Measurements from ENCODE around the gene SCOC. TPM values are rescaled to one million over a fixed set of nuclear protein-coding genes. Genes with fewer than 3 reads are reported as not detected.

Gene SCOC
- total and polyA plus RNA-seq, 2 of the 4 experiments (the other 2 are of a cell fraction): 12.9 to 33.2 TPM

- ChIA-PET POLR2A (ENCODE audit: unreplicated experiment) (no interaction called here), CTCF (no interaction called here)
- in situ Hi-C loops (cut with MboI; ENCODE audit: low sequenced_read_pairs): no loop called here
- DNase-seq (no peak), ATAC-seq (ENCODE audit: low read depth) (no peak)
- Histone ChIP-seq H3K4me3 (ENCODE audit: insufficient read depth, low read depth, low read length) (no peak overlapping the region), H3K4ac (ENCODE audit: low read depth, low read length) (no peak overlapping the region), H3K27ac (ENCODE audit: insufficient read depth, low read length) (no peak overlapping the region), H2AK5ac (ENCODE audit: low read depth, low read length) (no peak overlapping the region), H3K9me3 (ENCODE audit: control insufficient read depth, insufficient read depth, low read length) (no peaks in the 10 kb centered on the region), H2AFZ (replicated peaks; ENCODE audit: low read length, poor library complexity) (no peak overlapping the region), H4K20me1 (ENCODE audit: insufficient read depth, low read length) (no peaks in the 10 kb centered on the region), H3K27me3 (ENCODE audit: control insufficient read depth, insufficient read depth, low read length) (peaks cover 3% of the 10 kb centered on the region), H2BK5ac (ENCODE audit: low read depth, low read length, poor library complexity, severe bottlenecking) (no peak overlapping the region), H2AK9ac (replicated peaks; ENCODE audit: low read depth, low read length, poor library complexity) (no peak overlapping the region), H3K4me1 (ENCODE audit: control insufficient read depth, insufficient read depth, low read length) (peaks cover 5% of the 10 kb centered on the region), H3K56ac (ENCODE audit: extremely low read depth, insufficient read depth, low read length) (no peak overlapping the region), H3K9me1 (ENCODE audit: insufficient read depth, low read length) (no peaks in the 10 kb centered on the region; the same call in 1 of the 2 replicates), H3K79me1 (ENCODE audit: low read depth in 1 of 2, low read length in 2 of 2) (no peaks in the 10 kb centered on the region), H3K36me3 (ENCODE audit: control insufficient read depth, insufficient read depth, low read length) (no peaks in the 10 kb centered on the region), H2BK20ac (ENCODE audit: low read depth, low read length) (no peak overlapping the region), H3K4me2 (ENCODE audit: low read depth, low read length) (no peak overlapping the region), H2BK120ac (ENCODE audit: low read depth, low read length) (no peak overlapping the region), H3K18ac (ENCODE audit: low read depth, low read length) (no peak overlapping the region), H2BK15ac (ENCODE audit: low read depth, low read length) (no peak overlapping the region), H3K9ac (ENCODE audit: low read depth, low read length) (no peak overlapping the region), H4K8ac (ENCODE audit: low read depth in 2 of 2, low read length in 2 of 2) (no peak overlapping the region), H3K23ac (ENCODE audit: low read depth, low read length) (no peak overlapping the region), H3K14ac (replicated peaks; ENCODE audit: low read depth, low read length) (no peak overlapping the region), H4K91ac (ENCODE audit: insufficient read depth, low read depth, low read length) (no peak overlapping the region), H4K5ac (ENCODE audit: low read depth, low read length) (no peak overlapping the region)
- dilution Hi-C loops (cut with HindIII; ENCODE audit: low sequenced_read_pairs, unreplicated experiment): no loop called here
- TF ChIP-seq MAZ (IDR thresholded peaks at IDR 0.05; ENCODE audit: borderline replicate concordance, low read depth, low read length): no peak
- no peak for TF ChIP-seq RCOR1 (IDR thresholded peaks at IDR 0.05; ENCODE audit: insufficient replicate concordance, low read length)
- TF ChIP-seq USF2 (IDR thresholded peaks at IDR 0.05; ENCODE audit: low read depth, low read length): no peak
- no peak for TF ChIP-seq MXI1 (IDR thresholded peaks at IDR 0.05; ENCODE audit: borderline replicate concordance, low read depth, low read length)
- TF ChIP-seq POLR2A (IDR thresholded peaks at IDR 0.05; ENCODE audit: low read depth, low read length): no peak
- TF ChIP-seq NFE2L2 (IDR thresholded peaks at IDR 0.05; ENCODE audit: low read depth, low read length): no peak
- TF ChIP-seq MAFK (IDR thresholded peaks at IDR 0.05; ENCODE audit: low read depth, low read length): no peak
- TF ChIP-seq SMC3 (IDR thresholded peaks at IDR 0.05; ENCODE audit: low read depth, low read length): no peak
- no peak for TF ChIP-seq CTCF (conservative IDR thresholded peaks at IDR 0.05; ENCODE audit: low read depth, low read length)
- TF ChIP-seq RAD21 (IDR thresholded peaks at IDR 0.05; ENCODE audit: low read length): no peak
- TF ChIP-seq FOS (IDR thresholded peaks at IDR 0.05; ENCODE audit: low read depth, low read length): no peak
- no peak for TF ChIP-seq RFX5 (IDR thresholded peaks at IDR 0.05; ENCODE audit: low read depth, low read length)
- TF ChIP-seq CHD1 (IDR thresholded peaks at IDR 0.05; ENCODE audit: low read depth, low read length): no peak
- TF ChIP-seq ELK1 (IDR thresholded peaks at IDR 0.05; ENCODE audit: borderline replicate concordance, low read depth, low read length): no peak
- no peak for TF ChIP-seq CEBPB (IDR thresholded peaks at IDR 0.05; ENCODE audit: low read depth, low read length)
- TF ChIP-seq BHLHE40 (IDR thresholded peaks at IDR 0.05; ENCODE audit: low read depth, low read length): no peak
- intact Hi-C loops (cut with micrococcal nuclease): no loop called here
- BruUV-seq (replicated peaks): no TSS peak
Observed at GRCh38 chr4:140336730-140337129, 36.7 kb upstream of the SCOC start.
